Stimulated activated CD4-positive, alpha-beta T cell treated with anti-CD3 and anti-CD28 coated beads, Interleukin-4, amount 100 ng/mL, for 1 hour (primary cell): ENCODE data around the gene AMOTL1.

Experiments
- DNase-seq: peaks from one replicate; pipeline ENCODE4 v3.0.0-alpha.2; 2020

The AMOTL1 gene

GRCh38 chr11:94767701-94768601 lies at the start of gene AMOTL1:
TSS of gene AMOTL1 (plus strand) at chr11:94768356. CDS start at chr11:94768512, 156 bp downstream.
- peak; percentile 20 for DNase-seq

- DNase-seq, result no peak
Observed at GRCh38 chr11:94719876-94720275, 48.3 kb upstream of the AMOTL1 start.

- DNase-seq, result no peak
Observed at GRCh38 chr11:94721565-94722292, 46.4 kb upstream of the AMOTL1 start.

GRCh38 chr11:94722735-94723134 lies 45.4 kb upstream of the AMOTL1 start:
- no peak for DNase-seq

- no peak for DNase-seq
Observed at GRCh38 chr11:94725097-94725496, 43.1 kb upstream of the AMOTL1 start.

GRCh38 chr11:94727819-94728218 lies 40.3 kb upstream of the AMOTL1 start:
- no peak for DNase-seq

- no peak for DNase-seq
Observed at GRCh38 chr11:94728541-94728940, 39.6 kb upstream of the AMOTL1 start.

GRCh38 chr11:94728966-94729751 lies 39.0 kb upstream of the AMOTL1 start:
- DNase-seq, result no peak

- no peak for DNase-seq
Observed at GRCh38 chr11:94730153-94730552, 38.0 kb upstream of the AMOTL1 start.

- no peak for DNase-seq
Observed at GRCh38 chr11:94731880-94732601, 36.1 kb upstream of the AMOTL1 start.

GRCh38 chr11:94732617-94733281 lies 35.4 kb upstream of the AMOTL1 start:
- no peak for DNase-seq

- no peak for DNase-seq
Observed at GRCh38 chr11:94734563-94735275, 33.4 kb upstream of the AMOTL1 start.

GRCh38 chr11:94735907-94736306 lies 32.2 kb upstream of the AMOTL1 start:
- no peak for DNase-seq

GRCh38 chr11:94737171-94737611 lies 31.0 kb upstream of the AMOTL1 start:
- DNase-seq, result no peak

GRCh38 chr11:94738746-94739145 lies 29.4 kb upstream of the AMOTL1 start:
- DNase-seq, result no peak

GRCh38 chr11:94739331-94739730 lies 28.8 kb upstream of the AMOTL1 start:
- no peak for DNase-seq

GRCh38 chr11:94740083-94741021 lies 27.8 kb upstream of the AMOTL1 start:
- DNase-seq, result peak; percentile 1

GRCh38 chr11:94741022-94741679 lies 27.0 kb upstream of the AMOTL1 start:
- peak; percentile 3 for DNase-seq

- DNase-seq, result no peak
Observed at GRCh38 chr11:94742665-94743064, 25.5 kb upstream of the AMOTL1 start.
